Hematopoietic multipotent progenitor cell treated with erythropoietin and hydrocortisone succinate and interleukin-3 and kit ligand, for 15 days (in vitro differentiated cells): ENCODE results near the gene ABCC1.
"Not testable (repeated sequence)": the region's sequence is repeated elsewhere in the genome, so short reads cannot be mapped to it uniquely, and the experiment has no call there.

ENCODE experiments used
- DNase-seq: peaks from one replicate; pipeline ENCODE4 v3.0.0-alpha.2; 2015; ENCODE audit warnings: low spot score

ABCC1 gene

DNA sequence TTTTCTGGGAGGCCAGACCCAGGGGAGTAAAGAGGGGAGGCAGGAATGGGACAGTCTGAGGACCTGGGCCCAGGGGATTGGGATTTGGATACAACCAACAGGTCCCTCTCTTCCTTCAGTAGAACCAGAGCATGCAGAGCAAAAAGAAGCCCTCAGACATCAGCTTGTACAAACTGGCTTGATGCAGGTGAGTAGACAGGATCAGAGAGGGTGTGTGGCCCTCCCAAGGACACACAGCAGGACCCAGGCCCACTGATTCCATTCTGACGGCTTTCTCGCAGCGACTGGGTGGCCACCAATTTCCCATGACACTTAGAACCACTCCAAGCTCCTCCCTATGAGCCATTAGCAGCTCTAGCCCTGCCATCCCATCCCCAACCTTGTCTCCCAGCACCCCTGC lies 210.2 kb downstream of the ABCC1 start:
- no peak for DNase-seq

DNA sequence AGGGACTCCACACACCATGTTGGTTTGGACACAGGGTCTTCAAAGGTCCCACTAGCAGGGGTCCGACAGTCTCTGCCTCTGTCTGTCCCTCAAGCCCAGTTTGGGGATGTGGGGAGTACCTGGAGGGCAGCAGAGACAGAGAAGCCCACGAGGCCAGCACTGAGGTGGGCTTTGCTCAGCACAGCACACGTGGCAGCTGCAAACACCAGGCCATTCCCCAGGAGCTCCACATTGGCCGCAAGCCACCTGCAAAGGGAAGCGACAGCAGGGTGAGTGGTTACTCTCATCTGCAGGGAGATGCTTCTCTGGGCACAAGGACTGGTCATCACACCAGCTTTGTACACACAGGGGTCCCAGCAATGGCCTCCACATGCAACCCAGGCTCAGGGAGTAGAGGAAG lies 211.9 kb downstream of the ABCC1 start:
- DNase-seq, result no peak

DNA sequence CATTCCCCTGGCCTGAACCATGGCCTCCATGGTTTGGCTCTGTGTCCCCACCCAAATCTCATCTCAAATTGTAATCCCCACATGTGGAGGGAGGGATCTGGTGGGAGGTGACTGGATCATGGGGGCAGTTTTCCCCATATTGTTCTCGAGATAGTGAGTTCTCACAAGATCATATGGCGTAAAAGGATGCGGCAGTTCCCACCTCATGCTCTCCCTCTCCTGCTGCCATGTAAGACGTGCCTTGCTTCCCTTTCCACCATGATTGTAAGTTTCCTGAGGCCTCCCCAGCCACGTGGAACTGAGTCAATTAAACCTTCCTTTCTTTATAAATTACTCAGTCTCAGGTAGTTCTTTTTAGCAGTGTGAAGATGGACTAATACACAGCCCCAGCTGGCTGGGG lies 212.4 kb downstream of the ABCC1 start:
- DNase-seq, result not testable (repeated sequence)

DNA sequence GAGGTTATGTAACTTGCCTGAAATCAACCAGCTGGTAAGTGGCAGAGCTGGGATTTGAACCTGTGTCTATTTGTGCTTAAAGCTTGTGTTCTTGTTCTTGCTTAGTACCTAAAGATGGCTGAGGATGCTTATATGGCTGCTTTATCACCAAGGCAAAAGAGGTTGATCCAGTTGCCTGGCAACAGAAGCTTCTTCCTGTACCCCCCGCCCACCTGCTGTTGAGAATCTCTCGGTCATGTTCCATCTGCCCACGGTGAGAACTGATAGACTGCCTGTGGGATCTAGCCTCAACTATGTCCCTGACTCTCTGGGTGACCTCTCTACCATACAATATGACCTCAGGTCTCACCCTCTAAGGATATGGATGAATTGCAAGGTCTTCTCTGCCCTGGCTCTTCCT lies 213.2 kb downstream of the ABCC1 start:
- no peak for DNase-seq

DNA sequence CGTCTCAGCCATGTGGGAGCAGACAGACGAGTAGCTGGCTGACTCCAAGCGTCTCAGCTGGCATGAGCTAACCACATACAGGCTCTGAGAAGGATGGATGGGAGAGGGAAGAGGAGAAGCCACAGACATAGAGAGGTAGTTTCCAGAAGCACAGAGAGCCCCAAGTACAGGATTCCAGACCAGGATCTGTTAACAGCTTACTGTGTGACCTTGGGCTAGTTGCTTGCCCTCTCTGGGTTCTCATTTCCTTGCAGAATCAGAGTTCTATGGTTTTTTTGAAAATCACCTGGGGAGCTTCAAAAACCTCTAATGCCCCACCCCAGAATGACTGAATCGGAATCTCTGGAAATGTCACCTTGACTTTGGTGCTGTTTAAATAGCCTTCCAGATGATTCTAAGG lies 213.7 kb downstream of the ABCC1 start:
- DNase-seq, result no peak

DNA sequence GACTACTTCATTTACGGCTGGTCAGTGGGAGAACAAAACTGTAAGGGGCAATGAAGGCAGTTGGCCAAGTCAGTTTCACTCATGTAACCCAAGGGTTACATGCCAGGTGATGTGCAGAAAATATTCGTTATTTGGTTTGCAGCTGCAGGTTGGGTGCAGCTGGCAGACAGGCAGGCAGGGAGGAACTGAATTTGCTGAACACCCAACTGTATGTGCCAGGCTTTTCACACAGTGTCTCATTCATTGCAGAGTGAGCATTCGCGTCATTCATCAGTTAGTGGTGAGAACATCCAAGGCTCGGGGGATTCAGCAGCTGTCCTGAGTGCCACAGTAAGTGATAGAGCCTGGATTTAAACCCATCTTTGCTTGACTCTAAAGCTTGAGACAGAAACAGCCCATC lies 214.2 kb downstream of the ABCC1 start:
- no peak for DNase-seq

DNA sequence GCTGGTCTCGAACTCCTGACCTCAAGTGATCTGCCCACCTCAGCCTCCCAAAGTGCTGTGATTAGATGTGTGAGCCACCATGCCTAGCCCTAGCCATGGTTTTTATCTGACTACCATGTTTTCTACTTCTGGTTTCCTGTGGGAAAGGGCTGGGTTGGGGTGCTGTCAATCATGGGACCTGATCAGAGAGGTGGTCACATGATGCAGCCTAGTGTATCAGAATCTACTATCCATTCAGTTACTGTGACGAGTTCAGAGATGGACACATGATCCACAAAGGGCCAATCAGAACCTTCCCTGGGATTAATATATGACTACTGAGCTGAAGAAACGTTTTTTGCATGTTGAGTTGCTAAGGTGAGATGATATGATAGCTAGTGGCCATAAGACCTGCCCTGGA lies 214.8 kb downstream of the ABCC1 start:
- no peak for DNase-seq

DNA sequence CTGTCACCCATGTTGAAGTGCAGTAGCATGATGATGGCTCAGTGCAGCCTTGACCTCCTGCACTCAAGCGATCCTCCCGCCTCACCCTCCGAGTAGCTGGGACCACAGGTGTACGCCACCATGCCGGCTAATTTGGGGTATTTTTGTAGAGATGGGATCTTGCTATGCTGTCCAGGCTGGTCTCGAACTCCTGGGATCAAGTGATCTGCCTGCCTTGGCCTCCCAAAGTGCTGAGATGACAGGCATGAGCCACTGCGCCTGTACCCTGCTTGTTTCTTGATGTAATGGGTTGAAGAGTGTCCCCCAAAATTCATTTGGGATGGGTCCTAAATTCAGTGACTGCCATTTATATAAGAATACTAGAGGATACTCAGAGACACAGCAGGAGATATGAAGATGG lies 216.7 kb downstream of the ABCC1 start:
- DNase-seq, result no peak

DNA sequence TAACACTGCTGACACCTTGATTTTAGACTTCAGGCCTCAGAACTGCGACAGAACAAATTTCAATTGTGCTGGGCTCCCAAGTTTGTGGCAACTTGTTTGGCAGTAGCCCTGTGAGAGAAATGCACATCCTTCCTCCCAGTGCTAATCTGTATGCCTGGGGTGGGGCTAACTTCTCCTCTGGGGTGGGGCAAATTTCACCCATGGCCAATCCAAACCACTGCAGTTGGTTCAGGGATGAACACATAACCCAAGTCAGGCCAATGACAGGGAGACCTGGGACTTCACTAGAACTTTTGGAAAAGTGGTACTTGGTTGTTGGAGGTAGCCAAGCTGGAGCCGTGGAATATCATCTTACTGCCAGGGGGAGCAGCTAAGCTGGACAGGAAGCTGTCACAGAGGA lies 217.5 kb downstream of the ABCC1 start:
- DNase-seq, result no peak

DNA sequence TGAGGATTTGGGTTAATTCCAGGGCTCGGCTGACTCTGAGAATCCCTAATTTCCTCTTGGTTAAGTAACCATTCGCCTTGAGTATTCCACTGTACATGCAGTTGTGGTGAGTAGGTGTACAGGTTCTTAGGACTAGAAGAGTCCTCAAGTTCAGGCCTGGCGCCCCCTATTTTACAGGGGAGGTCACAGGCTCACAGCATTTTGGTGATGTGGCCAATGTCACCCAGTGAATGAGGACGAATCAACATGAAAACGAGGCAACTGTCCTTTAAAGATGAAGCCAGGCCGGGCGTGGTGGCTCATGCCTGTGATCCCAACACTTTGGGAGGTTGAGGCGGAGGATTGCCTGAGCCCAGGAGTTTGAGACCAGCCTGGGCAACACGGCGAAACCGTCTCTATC lies 218.5 kb downstream of the ABCC1 start:
- no peak for DNase-seq

DNA sequence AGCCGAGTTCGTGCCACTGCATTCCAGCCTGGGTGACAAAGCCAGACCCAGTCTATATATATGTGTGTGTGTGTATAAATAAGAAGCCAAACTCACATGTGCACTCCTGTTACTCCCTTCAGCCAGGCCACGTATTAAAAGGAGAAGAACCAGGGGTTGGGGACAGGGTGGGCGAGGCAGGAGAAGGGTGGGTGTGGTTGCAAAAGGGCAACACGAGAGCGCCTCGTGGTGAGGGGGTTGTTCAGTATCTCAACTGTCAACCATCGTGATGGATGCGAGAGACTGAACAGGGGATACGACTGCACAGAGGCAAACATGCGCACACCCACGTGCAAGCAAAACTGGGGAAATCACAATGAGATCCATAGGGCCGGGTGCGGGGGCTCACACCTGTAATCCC lies 219.0 kb downstream of the ABCC1 start:
- no peak for DNase-seq

DNA sequence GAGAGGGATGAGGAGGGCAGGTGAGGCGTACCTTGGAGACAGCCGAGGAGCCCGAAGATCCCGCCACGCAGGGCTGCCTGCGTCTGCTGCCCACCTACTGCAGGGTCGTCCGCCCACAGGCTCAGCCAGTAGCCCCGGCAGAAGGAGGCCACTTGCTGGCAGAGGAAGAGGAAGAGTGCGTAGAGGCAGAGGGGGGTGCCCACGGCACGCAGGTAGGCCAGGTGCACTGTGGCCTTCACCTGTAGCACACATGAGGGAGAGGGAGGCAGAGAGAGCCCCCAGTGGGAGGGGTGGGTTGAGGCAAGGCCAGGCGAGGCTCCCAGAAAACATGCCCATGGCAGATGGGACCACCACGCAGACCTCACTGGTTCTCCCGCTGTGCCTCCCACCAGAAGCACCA lies 220.2 kb downstream of the ABCC1 start:
- no peak for DNase-seq

DNA sequence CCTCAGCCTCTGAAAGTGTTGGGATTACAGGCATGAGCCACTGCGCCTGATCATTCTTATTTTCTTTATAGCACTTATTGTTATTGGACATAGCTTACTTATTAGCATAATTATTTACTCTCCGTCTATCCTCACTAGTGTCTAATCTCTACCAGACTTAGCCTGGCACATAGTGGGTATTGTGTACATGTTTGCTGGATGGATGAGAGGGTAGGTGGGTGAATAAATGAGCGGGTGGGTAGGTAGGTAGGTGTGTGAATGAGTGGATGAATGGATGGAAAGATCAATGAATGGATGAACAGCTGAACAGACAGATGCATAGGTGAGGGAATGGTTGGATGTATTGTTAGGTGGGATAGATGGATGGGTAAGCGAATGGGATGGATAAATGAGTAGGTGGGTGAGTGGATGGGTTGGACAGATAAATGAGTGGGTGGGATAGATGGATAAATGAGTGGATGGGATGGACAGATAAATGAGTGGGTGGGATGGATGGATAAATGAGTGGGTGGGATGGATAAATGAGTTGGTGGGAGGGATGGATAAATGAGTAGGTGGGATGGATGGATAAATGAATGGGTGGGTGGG lies 222.0 kb downstream of the ABCC1 start:
- DNase-seq, result no peak

DNA sequence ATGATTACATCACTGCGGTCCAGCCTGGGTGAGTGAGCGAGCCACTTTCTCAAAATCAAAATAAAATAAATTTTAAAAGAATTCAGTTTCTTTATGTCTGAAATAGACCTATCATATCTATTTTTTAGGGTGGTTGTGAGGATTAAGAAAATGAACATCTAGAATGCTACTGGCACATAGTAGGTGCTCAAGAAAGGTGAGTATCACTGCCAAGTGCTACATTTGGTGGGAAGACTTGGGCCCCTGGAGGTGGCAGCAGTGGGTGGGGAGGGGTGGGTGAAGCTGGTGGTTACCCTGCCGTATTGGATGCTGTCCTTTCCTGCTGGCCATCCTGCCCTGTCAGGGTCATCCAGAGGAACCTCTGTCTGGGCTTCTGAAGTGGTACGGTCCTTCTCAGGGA lies 223.6 kb downstream of the ABCC1 start:
- DNase-seq, result no peak

DNA sequence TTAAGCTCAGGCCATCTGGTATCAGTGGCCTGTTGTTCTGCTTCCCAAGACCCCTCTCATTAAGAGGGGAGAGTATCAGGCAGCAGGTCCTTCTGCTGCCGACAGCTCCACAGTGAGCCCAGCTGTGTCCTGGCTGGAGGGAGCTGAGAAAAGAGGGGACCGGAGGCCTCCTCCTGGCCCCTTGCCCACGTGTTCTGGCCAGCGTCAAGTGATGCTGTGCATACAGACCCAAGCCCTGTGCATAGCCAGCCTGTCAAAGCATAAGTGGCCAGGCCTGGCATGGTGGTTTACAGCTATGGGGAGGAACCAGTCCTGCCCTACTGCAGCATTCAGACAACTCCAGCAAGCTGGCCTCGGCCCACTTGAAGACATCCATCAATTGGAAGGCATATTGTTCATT lies 225.9 kb downstream of the ABCC1 start:
- no peak for DNase-seq

DNA sequence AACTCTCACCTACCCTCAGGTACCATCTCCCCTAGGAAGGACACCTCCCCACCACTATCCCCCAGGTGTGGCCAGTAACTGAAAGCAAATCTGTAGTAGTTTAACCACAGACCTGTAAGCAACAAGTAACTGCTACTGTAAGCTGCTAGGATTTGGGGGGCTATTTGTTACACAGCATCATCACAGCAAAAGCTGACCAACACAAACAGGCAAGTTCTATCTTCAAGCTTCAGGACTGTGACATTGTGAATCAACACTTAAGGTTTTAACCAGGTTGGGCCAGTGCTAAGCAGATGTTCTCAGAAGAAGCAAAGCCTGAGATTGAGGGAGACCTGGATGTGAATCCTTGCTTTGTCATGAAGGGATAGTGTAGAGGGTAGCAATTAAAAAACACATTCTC lies 226.9 kb downstream of the ABCC1 start:
- DNase-seq, result no peak

DNA sequence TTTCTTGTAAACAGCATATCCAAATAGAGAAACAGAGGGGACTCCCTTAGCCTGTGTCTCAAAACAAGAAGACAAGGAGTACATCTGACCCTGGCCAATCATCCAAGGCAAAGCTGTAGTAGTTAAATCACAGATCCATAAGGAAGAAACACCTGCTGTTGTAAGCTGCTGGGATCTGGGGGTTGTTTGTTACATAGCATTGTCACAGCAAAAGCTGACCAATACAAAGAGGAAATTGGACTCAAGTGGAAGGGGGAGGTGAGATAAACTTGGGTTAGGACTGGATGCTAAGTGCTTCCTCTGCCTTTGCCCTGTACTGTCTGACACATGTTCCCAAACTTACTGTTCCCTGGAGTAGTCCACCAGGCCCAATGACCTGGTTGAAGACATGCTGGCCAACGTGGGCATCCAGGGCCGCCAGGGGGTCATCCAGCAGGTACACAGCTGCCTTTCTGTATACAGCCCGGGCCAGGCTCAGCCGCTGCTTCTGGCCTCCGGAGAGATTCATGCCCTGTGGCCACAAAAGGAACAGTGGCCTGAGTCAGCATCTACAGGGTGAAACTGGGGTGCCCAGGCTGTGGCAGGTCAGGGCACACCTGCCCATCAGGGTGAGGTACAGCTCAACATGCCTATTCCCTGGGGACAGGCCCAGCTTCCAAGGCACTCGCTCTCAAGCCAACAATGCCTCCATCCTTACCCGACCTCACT lies 229.2 kb downstream of the ABCC1 start:
- no peak for DNase-seq

DNA sequence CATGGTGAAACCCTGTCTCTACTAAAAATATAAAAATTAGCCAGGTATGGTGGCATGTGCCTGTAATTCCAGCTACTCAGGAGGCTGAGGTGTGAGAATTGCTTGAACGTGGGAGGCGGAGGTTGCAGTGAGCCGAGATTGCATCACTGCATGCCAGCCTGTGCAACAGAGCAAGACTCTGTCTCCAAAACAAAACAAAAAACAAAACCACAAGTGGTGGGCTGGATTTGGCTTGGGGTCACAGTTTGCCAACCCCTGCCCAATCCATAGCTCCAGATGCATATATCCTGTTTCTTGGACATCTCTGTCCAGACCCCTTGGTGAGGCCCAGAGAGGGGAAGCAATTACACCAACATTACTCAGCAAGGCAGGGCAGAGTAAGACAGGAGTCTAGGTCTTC lies 232.3 kb downstream of the ABCC1 start:
- not testable (repeated sequence) for DNase-seq

DNA sequence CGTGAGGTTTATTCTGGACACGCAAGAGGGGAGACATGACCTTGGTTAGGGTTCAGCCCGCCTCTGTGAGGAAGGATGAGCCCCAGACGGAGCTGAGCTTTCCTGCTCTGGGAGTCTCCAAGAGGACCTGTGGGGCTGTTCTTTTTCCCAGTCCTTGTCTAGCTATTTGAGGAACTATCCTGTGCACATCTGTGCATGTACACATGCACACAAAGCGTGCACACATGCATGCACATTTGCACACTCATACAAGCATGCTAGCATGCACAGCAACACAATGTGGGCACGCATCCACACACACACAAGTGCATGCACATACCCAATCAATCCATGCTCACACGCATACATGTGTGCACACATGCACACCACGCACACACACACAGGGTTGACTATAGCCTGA lies 233.5 kb downstream of the ABCC1 start:
- DNase-seq, result no peak

DNA sequence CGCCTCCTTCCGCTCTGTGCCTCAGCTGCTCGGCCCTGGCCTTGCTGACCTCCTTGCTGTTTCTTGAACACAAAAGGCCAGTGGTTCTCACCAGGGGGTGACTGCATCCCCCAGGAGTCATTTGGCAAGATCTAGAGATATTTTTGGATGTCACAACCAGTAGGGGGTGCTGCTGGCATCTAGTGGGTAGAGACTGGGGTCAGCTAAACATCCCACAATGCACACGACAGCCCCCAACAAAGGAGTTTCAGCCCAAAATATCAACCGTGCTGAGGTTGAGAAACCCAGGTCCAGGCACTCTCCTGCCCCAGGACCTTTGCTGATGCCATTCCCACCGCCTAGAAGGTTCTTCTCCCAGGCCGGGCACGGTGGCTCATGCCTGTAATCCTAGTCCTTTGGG lies 234.1 kb downstream of the ABCC1 start:
- DNase-seq, result no peak

DNA sequence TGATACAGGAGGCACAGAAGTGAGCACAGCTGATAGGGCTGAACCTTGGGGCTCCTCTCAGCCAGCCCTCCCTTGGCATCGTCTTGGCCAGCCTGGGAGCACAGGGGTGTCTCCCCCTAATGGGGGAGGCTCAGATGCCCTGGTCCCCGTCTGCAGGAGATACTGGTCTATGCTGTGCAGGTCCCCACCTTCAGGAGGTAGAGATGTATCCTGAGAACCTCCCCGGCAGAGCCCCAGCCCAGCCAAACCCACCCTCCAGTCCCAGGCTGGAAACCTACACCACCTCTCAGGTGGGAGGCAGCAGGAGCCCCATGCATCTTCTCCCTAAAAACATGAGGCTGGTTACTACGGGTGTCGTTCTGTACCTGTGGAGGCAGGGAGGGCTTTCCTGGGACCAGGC lies 235.2 kb downstream of the ABCC1 start:
- no peak for DNase-seq

DNA sequence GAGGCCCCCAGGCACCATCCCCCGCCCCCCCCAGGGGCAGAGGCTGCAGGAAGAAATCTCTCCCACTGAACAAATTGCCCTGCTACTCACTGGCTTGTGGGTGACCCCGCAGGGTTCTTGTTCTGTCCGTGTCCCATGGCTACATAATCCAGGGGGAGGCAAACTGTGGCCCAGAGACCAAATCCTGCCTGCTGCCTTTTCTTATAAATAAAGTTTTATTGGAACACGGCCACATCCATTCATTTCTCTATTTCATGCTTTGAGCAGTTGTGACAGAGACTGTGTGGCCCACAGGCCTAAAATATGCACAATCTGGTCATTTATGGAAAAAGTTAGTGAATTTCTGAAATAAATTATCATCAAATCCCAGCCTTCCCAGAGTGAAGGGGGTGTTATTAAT lies 235.7 kb downstream of the ABCC1 start:
- no peak for DNase-seq

DNA sequence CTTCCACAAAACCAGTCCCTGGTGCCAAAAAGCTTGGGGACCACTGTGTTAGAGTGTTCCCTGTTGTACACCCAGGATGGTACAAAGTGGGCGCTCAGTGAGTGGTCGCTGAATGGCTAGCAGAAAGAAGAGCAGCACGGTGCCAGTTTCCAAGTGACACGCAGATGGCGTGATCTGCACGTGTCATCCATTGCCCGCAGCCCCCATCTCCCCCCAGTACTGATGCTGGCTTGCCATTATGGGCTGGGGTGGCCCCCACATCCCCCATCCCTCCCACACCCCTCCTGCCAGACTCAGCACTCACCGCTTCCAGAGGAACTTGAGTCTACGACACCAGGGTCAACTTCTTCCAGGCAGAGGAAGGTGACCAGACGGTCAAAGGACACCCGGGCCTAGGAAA lies 237.4 kb downstream of the ABCC1 start:
- DNase-seq, result no peak

DNA sequence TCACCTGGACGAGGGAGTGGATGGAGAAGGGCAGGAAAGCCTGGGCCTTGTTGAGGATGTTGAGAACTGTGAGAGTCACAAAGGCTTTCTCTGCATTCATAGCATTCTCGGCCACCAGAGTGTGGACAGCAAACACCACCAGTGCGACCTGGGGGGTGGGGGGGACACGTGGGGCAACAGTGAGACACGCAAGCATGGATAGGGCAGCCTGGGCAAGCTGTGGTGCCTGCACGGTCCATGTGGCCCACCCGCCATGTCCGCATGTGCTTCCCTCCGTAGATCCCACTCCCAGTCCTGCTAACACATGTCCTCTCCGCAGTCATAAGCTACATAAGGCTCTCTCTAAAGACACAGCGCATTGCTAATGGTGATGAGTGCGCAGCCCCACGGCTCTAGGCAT lies 239.4 kb downstream of the ABCC1 start:
- no peak for DNase-seq
